PC-9 (cell line): Measurements from ENCODE around the gene TRAPPC6A. TPM values are rescaled to one million over a fixed set of nuclear protein-coding genes. Genes with fewer than 3 reads are reported as not detected.
"Not testable (repeated sequence)": the region's sequence is repeated elsewhere in the genome, so short reads cannot be mapped to it uniquely, and the experiment has no call there.

Experiments used
- BruUV-seq: library from RNA; stranded (reverse); fragments of 400-500 nt; replicated peaks from 2 replicates; lab custom pipeline; 2021; lab: Mats Ljungman, UMichigan
- CTCF ChIA-PET: fragments of 300-600 bp; sonication (Branson Sonifier 250); formaldehyde crosslinking; loops from one replicate; lab custom pipeline; 2022; ENCODE audit warnings: antibody characterized with exemption; lab: Charles Lee
- POLR2A ChIA-PET: fragments of 300-600 bp; sonication (Branson Sonifier 250); formaldehyde crosslinking; loops from one replicate; lab custom pipeline; 2022; ENCODE audit warnings: antibody characterized with exemption; ENCODE audit not compliant: unreplicated experiment; lab: Charles Lee
- DNase-seq, 2 experiments: peaks; one replicate each; pipeline versions ENCODE4 v3.0.0 to v3.0.0-alpha.2; 2015 to 2022; ENCODE audit warnings: mixed read lengths in 1 of 2
- H2AFZ ChIP-seq: fragments of 200-600 bp; sonication (generic); 2 replicates; pipeline ENCODE4 v1.8.1; 2017; ENCODE audit warnings: antibody characterized with exemption
- H3F3A ChIP-seq: fragments of 200-600 bp; sonication (generic); 2 replicates; pipeline ENCODE4 v1.8.1; 2017; ENCODE audit warnings: antibody characterized with exemption, mild to moderate bottlenecking, low read depth; ENCODE audit not compliant: insufficient read depth
- H3K27ac ChIP-seq: fragments of 200-600 bp; sonication (generic); 2 replicates; pipeline ENCODE4 v1.6.1; 2016; ENCODE audit warnings: mixed run types
- H3K27me3 ChIP-seq: fragments of 200-600 bp; sonication (generic); 2 replicates; pipeline ENCODE4 v1.6.1; 2016; ENCODE audit warnings: low read depth, mixed run types; ENCODE audit not compliant: insufficient read depth
- H3K36me3 ChIP-seq: fragments of 200-600 bp; sonication (generic); 2 replicates; pipeline ENCODE4 v1.6.1; 2016; ENCODE audit warnings: low read depth, mixed run types
- H3K4me1 ChIP-seq: fragments of 200-600 bp; sonication (generic); replicated peaks from 2 replicates; pipeline ENCODE4 v1.6.1; 2016; ENCODE audit warnings: mixed run types; ENCODE audit not compliant: insufficient read depth
- H3K4me2 ChIP-seq: fragments of 200-600 bp; sonication (generic); 2 replicates; pipeline ENCODE4 v1.6.1; 2017; ENCODE audit warnings: mixed run types
- H3K4me3 ChIP-seq: fragments of 200-600 bp; sonication (generic); 2 replicates; pipeline ENCODE4 v1.6.1; 2016; ENCODE audit warnings: mixed run types
- H3K79me2 ChIP-seq: fragments of 200-600 bp; sonication (generic); 2 replicates; pipeline ENCODE4 v1.6.1; 2017; ENCODE audit warnings: low read depth, mixed run types
- H3K9me2 ChIP-seq: fragments of 200-600 bp; sonication (generic); 2 replicates; pipeline ENCODE4 v1.8.1; 2017; ENCODE audit warnings: mild to moderate bottlenecking; ENCODE audit not compliant: insufficient read depth
- H3K9me3 ChIP-seq: fragments of 200-600 bp; sonication (generic); 2 replicates; pipeline ENCODE4 v1.8.1; 2016; ENCODE audit warnings: low read depth; ENCODE audit not compliant: insufficient read depth
- H4K20me1 ChIP-seq: fragments of 200-600 bp; sonication (generic); 2 replicates; pipeline ENCODE4 v1.8.1; 2017; ENCODE audit not compliant: insufficient read depth
- CTCF ChIP-seq: fragments of 200-600 bp; sonication (generic); conservative IDR thresholded peaks from 2 replicates; pipeline ENCODE4 v1.6.1; 2017; ENCODE audit warnings: mixed run types, antibody characterized with exemption, mild to moderate bottlenecking, moderate library complexity
- EZH2 ChIP-seq: fragments of 200-600 bp; sonication (generic); IDR thresholded peaks from 2 replicates; pipeline ENCODE4 v1.8.0; 2017; ENCODE audit warnings: antibody characterized with exemption, low read depth
- intact Hi-C: fragments of 100-400 bp; cut with micrococcal nuclease; formaldehyde crosslinking; loops from one replicate; pipeline ENCODE4 v1.10.0; 2022; ENCODE audit not compliant: unreplicated experiment
- total RNA-seq: library from RNA; stranded (reverse); gene quantifications from 2 replicates; pipeline ENCODE4 v1.2.3, GENCODE V29; 2021

TRAPPC6A gene
- total RNA-seq, 1 experiment from 2014 or later, result 61.6 TPM

GRCh38 chr19:45122832-45123231, 55.2 kb downstream of the TRAPPC6A start:
- Histone ChIP-seq H3K27me3 (no peaks in the 10 kb centered on the region), H2AFZ (no peak overlapping the region), H3K4me3 (no peak overlapping the region), H3K27ac (no peak overlapping the region), H3K36me3 (no peaks in the 10 kb centered on the region), H3K9me2 (no peaks in the 10 kb centered on the region), H3K4me2 (peak overlapping the region; percentile 60), H3F3A (peaks cover 33% of the 10 kb centered on the region), H4K20me1 (peaks cover 70% of the 10 kb centered on the region), H3K4me1 (peaks cover 42% of the 10 kb centered on the region), H3K9me3 (no peaks in the 10 kb centered on the region), H3K79me2 (peaks cover 79% of the 10 kb centered on the region)
- ChIA-PET POLR2A (interaction anchor here (0.6 kb wide), 1 partner anchor 83 kb away, joined by 8 read pairs; no protein-coding TSS in a partner anchor), CTCF (no interaction called here)
- intact Hi-C loops, result loop anchor here (1.0 to 5.0 kb wide), 2 partner anchors 31 to 46 kb away; partner anchors contain the start of genes GEMIN7 and ZNF296
- TF ChIP-seq CTCF (no peak), EZH2 (no peak)
- BruUV-seq, result no TSS peak
- DNase-seq, result no peak

GRCh38 chr19:45121827-45122345, 56.2 kb downstream of the TRAPPC6A start:
- intact Hi-C loops, result loop anchor here (5.0 kb wide), 1 partner anchor 45 kb away; the partner anchor contains the start of genes GEMIN7 and ZNF296
- Histone ChIP-seq H3K79me2 (peaks cover 78% of the 10 kb centered on the region), H3K27me3 (no peaks in the 10 kb centered on the region), H3K9me3 (no peaks in the 10 kb centered on the region), H3F3A (peaks cover 33% of the 10 kb centered on the region), H4K20me1 (peaks cover 69% of the 10 kb centered on the region), H2AFZ (no peak overlapping the region), H3K4me1 (peaks cover 42% of the 10 kb centered on the region), H3K4me2 (0 out of 2 replicates have a peak overlapping the region, but pooled peaks have one; percentile 15), H3K9me2 (no peaks in the 10 kb centered on the region), H3K4me3 (no peak overlapping the region), H3K36me3 (no peaks in the 10 kb centered on the region), H3K27ac (no peak overlapping the region)
- POLR2A ChIA-PET, result no interaction called here
- CTCF ChIA-PET, result no interaction called here
- peak in 1 of 2 experiments; percentile 37 for DNase-seq
- no TSS peak for BruUV-seq
- no peak for TF ChIP-seq CTCF
- TF ChIP-seq EZH2, result no peak

GRCh38 chr19:45119582-45119981, 58.5 kb downstream of the TRAPPC6A start:
- H2AFZ ChIP-seq, result no peak overlapping the region
- H4K20me1 ChIP-seq, result peaks cover 60% of the 10 kb centered on the region
- ChIA-PET CTCF (no interaction called here), POLR2A (no interaction called here)
- no peaks in the 10 kb centered on the region for H3K36me3 ChIP-seq
- no peak for DNase-seq
- no TSS peak for BruUV-seq
- H3K27me3 ChIP-seq, result no peaks in the 10 kb centered on the region
- H3K4me3 ChIP-seq, result no peak overlapping the region
- H3K79me2 ChIP-seq, result peaks cover 74% of the 10 kb centered on the region
- peaks cover 37% of the 10 kb centered on the region for H3K4me1 ChIP-seq
- H3F3A ChIP-seq, result peaks cover 28% of the 10 kb centered on the region
- H3K9me3 ChIP-seq, result no peaks in the 10 kb centered on the region
- intact Hi-C loops, result no loop called here
- TF ChIP-seq EZH2 (no peak), CTCF (no peak)
- no peak overlapping the region for H3K4me2 ChIP-seq
- H3K9me2 ChIP-seq, result no peaks in the 10 kb centered on the region
- H3K27ac ChIP-seq, result no peak overlapping the region

- H3K4me2 ChIP-seq, intact Hi-C loops, POLR2A ChIA-PET, H3K36me3 ChIP-seq, H3K4me3 ChIP-seq, H3K27ac ChIP-seq, CTCF ChIA-PET, H2AFZ ChIP-seq, H3K9me2 ChIP-seq, BruUV-seq, H3K27me3 ChIP-seq, DNase-seq, H3K9me3 ChIP-seq: not testable (repeated sequence)
- H3K4me1 ChIP-seq, result peaks cover 37% of the 10 kb centered on the region
- peaks cover 74% of the 10 kb centered on the region for H3K79me2 ChIP-seq
- peaks cover 20% of the 10 kb centered on the region for H3F3A ChIP-seq
- peaks cover 60% of the 10 kb centered on the region for H4K20me1 ChIP-seq
Observed at GRCh38 chr19:45118591-45119355, 59.3 kb downstream of the TRAPPC6A start.
